ENCODE results near the gene STX2. TPM values are rescaled to one million over a fixed set of nuclear protein-coding genes. Genes with fewer than 3 reads are reported as not detected.

STX2 gene
- polyA plus RNA-seq, 1 donor (not counting 4 experiments of a cell fraction or from before 2014, with no cell fraction given): 24.1 TPM

DNA sequence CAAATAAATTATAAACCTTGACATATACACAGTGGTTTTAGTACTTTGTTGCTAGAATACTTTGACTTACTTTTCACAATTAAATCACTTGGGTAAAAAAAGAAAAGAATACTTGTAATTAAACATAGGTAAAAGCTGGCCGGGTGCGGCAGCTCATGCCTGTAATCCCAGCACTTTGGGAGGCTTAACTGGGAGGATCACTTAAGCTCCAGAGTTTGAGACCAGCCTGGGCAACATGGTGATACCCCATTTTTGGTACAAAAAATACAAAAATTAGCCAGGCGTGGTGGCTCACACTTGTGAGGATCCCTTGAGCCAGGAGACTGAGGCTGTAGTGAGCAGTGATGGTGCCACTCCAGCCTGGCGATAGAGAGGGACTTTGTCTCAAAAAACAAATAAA is 7.8 kb downstream of the STX2 start:
- dilution Hi-C loops (cut with MboI; ENCODE audit: extremely low pct_ligation_motif_present, low sequenced_read_pairs): no loop called here
- TF ChIP-seq, protein P1, sequence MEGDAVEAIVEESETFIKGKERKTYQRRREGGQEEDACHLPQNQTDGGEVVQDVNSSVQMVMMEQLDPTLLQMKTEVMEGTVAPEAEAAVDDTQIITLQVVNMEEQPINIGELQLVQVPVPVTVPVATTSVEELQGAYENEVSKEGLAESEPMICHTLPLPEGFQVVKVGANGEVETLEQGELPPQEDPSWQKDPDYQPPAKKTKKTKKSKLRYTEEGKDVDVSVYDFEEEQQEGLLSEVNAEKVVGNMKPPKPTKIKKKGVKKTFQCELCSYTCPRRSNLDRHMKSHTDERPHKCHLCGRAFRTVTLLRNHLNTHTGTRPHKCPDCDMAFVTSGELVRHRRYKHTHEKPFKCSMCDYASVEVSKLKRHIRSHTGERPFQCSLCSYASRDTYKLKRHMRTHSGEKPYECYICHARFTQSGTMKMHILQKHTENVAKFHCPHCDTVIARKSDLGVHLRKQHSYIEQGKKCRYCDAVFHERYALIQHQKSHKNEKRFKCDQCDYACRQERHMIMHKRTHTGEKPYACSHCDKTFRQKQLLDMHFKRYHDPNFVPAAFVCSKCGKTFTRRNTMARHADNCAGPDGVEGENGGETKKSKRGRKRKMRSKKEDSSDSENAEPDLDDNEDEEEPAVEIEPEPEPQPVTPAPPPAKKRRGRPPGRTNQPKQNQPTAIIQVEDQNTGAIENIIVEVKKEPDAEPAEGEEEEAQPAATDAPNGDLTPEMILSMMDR (optimal IDR thresholded peaks at IDR 0.05 in 1 of 3, IDR thresholded peaks at IDR 0.05 in 1 of 3, conservative IDR thresholded peaks at IDR 0.05 in 1 of 3; ENCODE audit: extremely low read depth in 1 of 3, insufficient read depth in 2 of 3, low read length in 3 of 3): no peak
- TF ChIP-seq EZH2 (IDR thresholded peaks at IDR 0.05; ENCODE audit: low read length): no peak
- Histone ChIP-seq H3K4me3 (ENCODE audit: control insufficient read depth in 2 of 3, extremely low read depth in 1 of 3, insufficient read depth in 2 of 3, low read depth in 1 of 3, low read length in 3 of 3) (no peak overlapping the region), H3K36me3 (ENCODE audit: control insufficient read depth in 2 of 2, extremely low read depth in 1 of 2, insufficient read depth in 2 of 2, low read length in 2 of 2) (peaks cover 1 to 2% of the 10 kb centered on the region in 2 experiments), H4K20me1 (ENCODE audit: control insufficient read depth, extremely low read depth, insufficient read depth, low read length) (no peaks in the 10 kb centered on the region), H3K79me2 (ENCODE audit: control insufficient read depth, insufficient read depth, low read length) (peaks cover 59% of the 10 kb centered on the region), H2AFZ (ENCODE audit: control insufficient read depth, low read length) (no peak overlapping the region), H3K9ac (ENCODE audit: control insufficient read depth, extremely low read depth, insufficient read depth, low read length) (no peak overlapping the region), H3K9me1 (ENCODE audit: control insufficient read depth, extremely low read depth, insufficient read depth, low read length) (no peaks in the 10 kb centered on the region), H3K27ac (ENCODE audit: control insufficient read depth, insufficient read depth, low read length) (no peak overlapping the region), H3K4me1 (ENCODE audit: control insufficient read depth, extremely low read depth, insufficient read depth, low read length) (no peaks in the 10 kb centered on the region), H3K9me3 (ENCODE audit: control insufficient read depth, low read depth, low read length) (no peaks in the 10 kb centered on the region), H3K4me2 (ENCODE audit: control insufficient read depth, extremely low read depth, insufficient read depth, low read depth, low read length) (no peak overlapping the region), H3K27me3 (ENCODE audit: control insufficient read depth, extremely low read depth, insufficient read depth, low read length) (no peaks in the 10 kb centered on the region)
- no peak for DNase-seq (ENCODE audit: low read depth, low spot score)
- no peak for FAIRE-seq

DNA sequence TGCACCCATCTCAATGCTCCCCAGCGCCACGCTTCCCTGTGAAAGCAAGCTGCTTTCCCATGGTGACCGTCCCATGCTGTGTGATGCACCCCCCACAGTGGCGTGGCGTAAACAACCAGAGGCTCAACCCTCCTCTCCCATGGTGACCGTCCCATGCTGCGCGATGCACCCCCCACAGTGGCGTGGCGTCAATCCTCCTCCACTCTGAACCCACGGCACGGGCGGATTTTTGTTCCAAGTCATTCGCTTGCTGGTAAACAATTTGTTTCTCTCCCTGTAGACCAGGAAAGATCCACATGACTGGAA is 8.9 kb downstream of the STX2 start:
- Histone ChIP-seq H3K27ac (ENCODE audit: control insufficient read depth, insufficient read depth, low read length) (no peak overlapping the region), H3K9ac (ENCODE audit: control insufficient read depth, extremely low read depth, insufficient read depth, low read length) (no peak overlapping the region), H3K27me3 (ENCODE audit: control insufficient read depth, extremely low read depth, insufficient read depth, low read length) (no peaks in the 10 kb centered on the region), H2AFZ (ENCODE audit: control insufficient read depth, low read length) (no peak overlapping the region), H3K4me3 (ENCODE audit: control insufficient read depth in 2 of 3, extremely low read depth in 1 of 3, insufficient read depth in 2 of 3, low read depth in 1 of 3, low read length in 3 of 3) (no peak overlapping the region), H3K9me3 (ENCODE audit: control insufficient read depth, low read depth, low read length) (no peaks in the 10 kb centered on the region), H3K4me1 (ENCODE audit: control insufficient read depth, extremely low read depth, insufficient read depth, low read length) (no peaks in the 10 kb centered on the region), H3K9me1 (ENCODE audit: control insufficient read depth, extremely low read depth, insufficient read depth, low read length) (no peaks in the 10 kb centered on the region), H3K4me2 (ENCODE audit: control insufficient read depth, extremely low read depth, insufficient read depth, low read depth, low read length) (no peak overlapping the region), H3K36me3 (ENCODE audit: control insufficient read depth in 2 of 2, extremely low read depth in 1 of 2, insufficient read depth in 2 of 2, low read length in 2 of 2) (peaks cover 1 to 2% of the 10 kb centered on the region in 2 experiments), H3K79me2 (ENCODE audit: control insufficient read depth, insufficient read depth, low read length) (peaks cover 55% of the 10 kb centered on the region), H4K20me1 (ENCODE audit: control insufficient read depth, extremely low read depth, insufficient read depth, low read length) (no peaks in the 10 kb centered on the region)
- TF ChIP-seq EZH2 (IDR thresholded peaks at IDR 0.05; ENCODE audit: low read length): no peak
- TF ChIP-seq, protein P1 (optimal IDR thresholded peaks at IDR 0.05 in 1 of 3, IDR thresholded peaks at IDR 0.05 in 1 of 3, conservative IDR thresholded peaks at IDR 0.05 in 1 of 3; ENCODE audit: extremely low read depth in 1 of 3, insufficient read depth in 2 of 3, low read length in 3 of 3): no peak
- dilution Hi-C loops (cut with MboI; ENCODE audit: extremely low pct_ligation_motif_present, low sequenced_read_pairs): no loop called here
- DNase-seq (ENCODE audit: low read depth, low spot score) (no peak), FAIRE-seq (no peak)
